DMS79 (cell line): ENCODE data around the gene RUFY4.
A peak's percentile ranks its signal among the peaks of the same experiment; 100 is the strongest.

Experiments
- DNase-seq: peaks from one replicate; lab custom pipeline; 2025; lab: John Stamatoyannopoulos, UW

The RUFY4 gene

GRCh38 chr2:218060950-218061660, 7.9 kb upstream of the RUFY4 start:
- no peak for DNase-seq

GRCh38 chr2:218063486-218063885, 5.6 kb upstream of the RUFY4 start:
- no peak for DNase-seq

DNA sequence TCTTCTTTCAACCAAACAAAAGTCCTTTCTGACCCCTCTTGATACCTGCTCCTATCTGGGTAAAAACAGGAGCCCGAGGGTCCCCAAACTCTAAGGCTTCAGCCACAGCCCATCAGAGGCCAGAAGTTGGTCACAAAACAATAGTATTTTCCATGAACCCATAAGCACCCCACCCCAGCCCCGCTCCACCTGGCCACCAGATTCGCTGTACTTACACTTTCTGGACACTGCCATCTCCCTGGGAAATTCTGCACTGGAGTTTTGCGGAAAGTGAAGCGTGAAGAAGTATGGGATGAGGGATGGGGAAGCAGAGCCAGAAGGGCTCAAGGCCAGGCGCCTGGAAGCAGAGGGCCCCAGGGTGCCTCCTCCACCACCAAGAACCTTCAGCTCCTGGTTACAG, 5.2 kb upstream of the RUFY4 start:
- no peak for DNase-seq

DNA sequence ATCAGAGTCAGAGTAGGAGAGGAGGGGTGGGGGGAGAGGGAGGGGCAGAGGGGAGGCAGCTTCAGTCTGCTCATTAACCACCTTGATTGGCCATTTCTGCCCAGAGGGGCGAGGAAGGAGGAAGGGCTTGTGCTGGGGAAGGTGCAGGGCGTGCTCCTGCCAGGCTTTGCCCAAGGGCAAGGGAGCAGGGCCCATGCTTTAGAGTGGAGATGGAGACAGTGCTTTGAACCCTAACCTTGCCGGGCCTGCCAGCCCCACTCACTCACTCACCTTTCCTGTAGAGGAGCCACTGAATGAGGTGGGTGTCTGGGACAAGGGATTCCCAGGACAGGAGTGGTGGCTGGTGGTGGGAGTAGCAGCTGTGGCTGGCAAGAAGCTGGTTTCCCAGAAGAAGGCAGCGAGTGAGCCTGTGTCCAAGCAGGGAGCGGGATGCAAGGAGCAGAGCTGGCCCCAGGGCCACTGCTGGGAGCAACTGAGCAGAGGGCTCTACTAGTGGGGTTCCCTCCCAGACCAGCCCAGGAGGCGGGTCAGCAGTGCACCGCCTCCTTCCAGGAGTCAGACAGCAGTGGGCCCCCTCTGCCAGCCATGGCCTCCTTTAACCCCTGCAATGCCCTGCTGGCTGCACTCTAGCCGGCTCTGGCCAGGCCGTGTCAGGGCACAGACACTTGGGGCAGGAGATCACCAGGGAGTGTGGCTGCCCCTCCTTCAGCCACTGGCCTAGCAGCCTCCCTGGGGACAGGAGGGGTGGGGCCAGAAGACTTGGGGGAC, 3.6 kb upstream of the RUFY4 start:
- DNase-seq, result no peak

DNA sequence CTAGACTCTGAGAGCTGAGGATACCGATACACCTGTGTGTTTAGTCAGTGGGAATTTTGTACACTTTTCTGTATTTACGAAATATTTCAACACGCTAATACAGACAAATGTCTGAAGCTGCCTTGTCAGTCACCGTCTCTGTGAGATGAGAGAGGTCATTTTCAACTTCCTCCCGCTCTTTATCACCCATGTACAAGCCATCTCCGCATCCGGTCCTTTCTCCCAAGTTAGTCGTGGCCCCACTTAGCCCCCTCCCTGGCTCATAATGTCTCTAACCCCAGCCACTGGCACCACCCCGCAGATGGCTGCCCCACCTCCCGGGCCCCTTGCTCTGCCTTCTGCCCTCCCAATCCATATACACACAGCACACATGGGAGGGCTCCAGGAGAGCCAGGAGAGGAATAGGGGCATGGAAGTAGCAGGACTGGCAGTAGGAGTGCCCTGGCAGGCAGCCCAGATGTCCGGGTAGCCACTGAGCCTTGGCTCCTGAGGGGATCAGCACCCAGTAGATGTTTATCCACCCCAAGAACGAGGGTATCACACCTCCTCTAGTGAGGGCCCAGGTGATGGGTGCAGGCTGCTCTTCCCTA, 2.0 kb upstream of the RUFY4 start:
- no peak for DNase-seq

DNA sequence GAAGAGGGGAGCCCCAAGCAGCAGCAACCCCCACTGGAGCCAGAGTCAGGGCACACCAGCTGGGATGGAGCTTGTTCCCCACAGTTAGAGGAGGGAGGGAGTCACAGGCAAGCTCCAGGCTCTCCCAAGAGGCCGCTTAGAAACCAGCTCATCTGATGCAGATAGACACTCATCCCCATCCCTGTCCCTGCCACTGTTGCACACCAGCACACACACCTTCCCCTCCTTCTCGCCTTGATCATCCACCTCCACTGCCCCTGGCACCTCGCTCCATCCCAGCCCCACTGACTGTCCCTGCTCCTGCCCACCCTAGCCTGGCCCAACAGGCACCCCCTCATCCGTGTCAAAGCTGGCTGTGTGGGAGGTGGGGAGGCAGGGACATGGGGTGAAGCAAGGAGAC, 1.5 kb upstream of the RUFY4 start:
- no peak for DNase-seq

DNA sequence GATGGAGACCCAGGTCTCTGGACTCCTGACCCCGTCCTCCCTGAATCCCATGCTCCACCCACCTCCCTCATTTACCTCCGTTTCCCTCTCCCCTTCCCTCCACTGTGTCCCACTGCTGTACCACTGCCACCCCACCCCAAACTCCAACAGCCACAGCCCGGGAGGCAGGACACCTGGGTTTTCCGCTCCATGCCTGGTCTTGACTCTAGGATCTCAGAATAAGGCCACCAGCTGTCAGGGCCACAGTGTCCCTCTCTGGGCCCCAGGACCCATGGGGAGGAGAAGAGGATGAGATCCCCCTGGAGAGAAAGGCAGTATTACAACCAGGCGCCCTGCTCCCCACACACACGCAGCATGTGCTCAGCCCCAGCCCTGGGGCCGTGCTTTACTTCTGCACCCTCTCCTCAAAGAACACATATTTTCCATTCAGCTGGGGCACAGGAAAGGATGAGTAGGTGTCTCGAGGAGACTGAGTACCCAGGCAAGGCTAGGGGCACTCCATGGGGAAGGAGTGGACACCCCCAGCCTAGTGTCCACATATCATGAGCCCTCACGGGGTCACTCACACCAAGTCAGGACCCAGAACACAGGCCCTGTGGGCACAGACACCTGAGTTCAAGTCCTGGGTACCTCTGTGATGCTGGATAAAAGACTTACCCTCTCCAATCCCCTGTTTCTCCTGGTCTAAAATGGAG, 700 bp downstream of the RUFY4 start:
- no peak for DNase-seq

GRCh38 chr2:218070587-218070986, 1.5 kb downstream of the RUFY4 start:
- no peak for DNase-seq

DNA sequence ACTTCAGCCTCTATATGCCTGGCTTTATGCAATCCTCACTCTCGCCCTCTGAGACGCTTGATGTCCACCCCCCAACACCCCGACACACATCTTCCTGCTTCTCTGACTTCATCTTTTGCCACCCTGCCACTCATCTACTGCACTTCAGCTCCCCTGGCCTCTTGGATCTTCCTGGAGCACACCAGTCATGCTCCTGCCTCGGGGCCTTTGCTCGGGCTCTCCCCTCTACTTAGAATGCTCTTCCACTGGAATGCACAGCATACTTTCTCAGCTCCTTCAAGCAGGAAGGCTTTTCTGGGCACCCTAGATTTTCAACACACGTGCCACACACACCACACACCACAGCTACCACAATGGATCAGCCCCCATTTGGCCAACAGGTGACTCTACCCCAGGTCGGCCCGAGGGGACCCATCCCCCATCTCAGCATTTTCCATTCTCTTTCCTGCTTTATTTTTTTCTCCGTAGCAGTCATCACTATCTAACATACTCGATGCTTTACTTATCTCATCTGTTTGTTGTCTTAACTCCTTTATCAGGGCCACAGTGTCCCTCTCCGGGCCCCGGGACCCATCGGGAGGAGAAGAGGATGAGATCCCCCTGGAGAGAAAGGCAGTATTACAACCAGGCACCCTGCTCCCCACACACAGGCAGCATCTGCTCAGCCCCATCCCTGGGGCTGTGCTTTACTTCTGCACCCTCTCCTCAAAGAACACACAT, 2.3 kb downstream of the RUFY4 start:
- no peak for DNase-seq

DNA sequence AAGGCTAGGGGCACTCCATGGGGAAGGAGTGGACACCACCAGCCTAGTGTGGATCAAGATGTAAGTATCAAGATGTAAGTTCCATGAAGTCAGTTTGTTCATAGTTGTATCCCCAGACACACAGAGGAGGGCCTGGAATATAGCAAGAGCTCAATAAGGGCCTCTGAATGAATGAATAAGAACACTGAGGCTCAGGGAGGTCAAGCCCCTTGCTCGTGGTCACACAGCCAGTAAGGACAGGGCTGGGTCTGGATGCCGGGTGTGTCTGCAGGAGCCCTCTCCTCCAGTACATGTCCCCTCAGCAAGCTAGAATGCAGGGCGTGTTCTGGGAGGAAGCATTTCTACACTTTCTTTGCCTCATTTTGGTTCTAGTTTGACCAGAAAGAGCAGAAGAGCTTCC, 2.9 kb downstream of the RUFY4 start:
- DNase-seq, result no peak

DNA sequence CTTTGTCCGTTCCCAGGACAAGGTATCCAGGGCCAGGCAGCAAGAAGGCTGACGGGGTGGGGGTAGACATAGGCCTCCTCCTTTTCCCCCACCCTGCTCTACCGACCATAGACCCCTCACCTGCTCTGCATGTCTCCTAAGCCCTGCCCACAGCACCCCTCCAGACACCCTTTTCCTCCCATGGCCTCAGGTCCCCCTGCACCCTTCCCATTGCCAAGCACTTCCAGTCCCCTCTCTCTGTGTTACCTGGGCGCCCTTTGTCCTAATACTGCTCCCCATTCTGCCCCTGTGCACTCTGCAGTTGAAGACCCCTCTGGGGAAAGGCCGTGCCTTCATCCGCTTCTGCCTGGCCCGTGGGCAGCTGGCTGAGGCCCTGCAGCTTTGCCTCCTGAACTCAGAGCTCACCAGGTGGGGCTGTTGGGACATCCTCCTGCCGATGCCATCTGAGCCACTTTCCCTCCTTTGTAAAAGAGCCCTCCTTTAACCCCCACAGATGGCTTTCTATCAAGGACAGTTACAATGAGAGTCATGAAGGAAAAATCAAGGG, 3.5 kb downstream of the RUFY4 start:
- no peak for DNase-seq

GRCh38 chr2:218073185-218073584, 4.1 kb downstream of the RUFY4 start:
- DNase-seq, result no peak

- DNase-seq, result no peak
Measured at GRCh38 chr2:218074031-218074430, 5.0 kb downstream of the RUFY4 start.

DNA sequence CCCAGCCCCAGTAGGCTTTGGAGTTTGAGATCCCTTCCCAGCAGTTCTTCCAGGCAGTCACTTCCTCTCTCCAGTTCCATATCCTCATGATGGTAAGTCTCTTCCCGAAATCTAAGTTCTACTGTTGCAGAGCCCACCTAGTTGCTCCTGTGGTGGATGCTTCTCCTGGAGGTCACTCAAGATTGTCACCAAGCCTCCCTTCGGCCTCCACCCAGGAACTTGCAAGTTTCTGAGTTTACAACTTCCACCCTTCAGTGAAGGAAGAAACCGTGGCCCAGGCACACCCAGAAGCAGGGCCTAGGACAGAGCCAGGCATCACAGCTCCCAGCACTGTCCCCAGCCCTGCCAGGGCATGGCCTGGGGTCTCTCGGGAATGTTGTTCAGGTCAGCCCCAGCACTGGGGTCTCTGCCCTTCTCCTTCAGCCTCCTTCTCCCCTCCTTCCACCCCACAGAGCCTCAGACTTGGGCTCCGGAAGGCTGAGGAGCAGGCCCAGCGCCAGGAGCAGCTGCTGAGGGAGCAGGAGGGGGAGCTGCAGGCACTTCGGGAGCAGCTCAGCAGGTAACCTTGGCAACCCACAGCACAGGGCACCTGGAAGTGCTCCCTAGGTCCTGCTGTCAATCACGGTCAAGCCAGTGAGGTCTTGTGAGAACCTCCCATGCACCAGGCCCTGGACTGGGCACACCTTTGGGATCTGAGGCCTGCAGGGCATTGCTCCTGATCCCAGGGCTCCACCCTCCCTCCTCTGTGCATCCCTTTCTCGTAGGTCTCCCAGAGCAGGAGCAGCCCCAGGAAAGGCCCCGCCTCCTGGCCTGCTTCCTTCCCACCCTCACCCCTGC, 7.1 kb downstream of the RUFY4 start:
- DNase-seq, result no peak

GRCh38 chr2:218077464-218078216, 8.6 kb downstream of the RUFY4 start:
- no peak for DNase-seq

DNA sequence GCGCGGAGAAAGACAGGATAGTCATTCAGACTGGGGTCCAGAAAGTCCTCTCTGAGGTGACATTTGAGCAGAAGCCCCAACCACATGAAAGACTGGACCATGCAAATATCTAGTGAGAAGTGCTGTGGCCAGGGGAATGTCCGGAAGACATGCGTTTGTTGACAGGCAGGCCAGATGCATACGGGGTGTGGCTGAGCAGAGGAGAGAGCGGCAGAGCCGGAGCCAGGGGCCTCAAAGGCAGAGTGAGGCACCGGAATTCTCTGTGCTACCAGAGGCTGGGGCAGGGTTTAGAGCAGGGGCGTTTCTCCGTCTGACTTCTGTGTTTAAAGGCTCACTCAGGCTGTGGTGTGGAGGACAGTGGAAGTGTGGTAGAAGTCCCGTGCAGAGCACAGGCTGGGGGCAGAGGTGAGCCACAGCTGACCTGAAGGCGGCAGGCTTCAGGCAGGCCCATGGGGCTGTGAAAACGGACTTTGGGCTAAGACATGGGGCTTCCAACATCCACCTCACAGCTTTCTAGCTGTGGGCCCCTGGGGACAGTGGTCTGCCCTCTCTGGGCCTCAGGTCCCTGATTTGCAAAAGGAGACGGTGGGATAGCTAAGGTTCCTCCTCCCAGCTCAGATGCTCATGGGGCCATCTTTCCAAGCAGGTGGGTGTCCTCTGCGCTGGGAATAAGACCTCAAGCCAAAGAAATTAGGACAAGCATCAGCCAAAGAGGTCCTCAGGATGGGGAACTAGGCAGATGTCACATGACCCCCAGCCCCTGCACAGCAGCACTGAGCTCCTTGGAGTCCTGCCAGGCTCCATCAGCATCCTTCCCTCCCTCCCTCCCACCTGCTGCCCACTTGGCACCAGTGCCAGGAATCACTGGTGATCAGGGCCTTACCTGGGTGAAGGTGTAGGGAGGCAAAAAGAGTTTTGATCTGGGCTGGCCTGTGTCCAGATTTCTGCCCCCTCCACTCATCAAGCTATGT, 11.2 kb downstream of the RUFY4 start:
- DNase-seq, result peak; percentile 23

DNA sequence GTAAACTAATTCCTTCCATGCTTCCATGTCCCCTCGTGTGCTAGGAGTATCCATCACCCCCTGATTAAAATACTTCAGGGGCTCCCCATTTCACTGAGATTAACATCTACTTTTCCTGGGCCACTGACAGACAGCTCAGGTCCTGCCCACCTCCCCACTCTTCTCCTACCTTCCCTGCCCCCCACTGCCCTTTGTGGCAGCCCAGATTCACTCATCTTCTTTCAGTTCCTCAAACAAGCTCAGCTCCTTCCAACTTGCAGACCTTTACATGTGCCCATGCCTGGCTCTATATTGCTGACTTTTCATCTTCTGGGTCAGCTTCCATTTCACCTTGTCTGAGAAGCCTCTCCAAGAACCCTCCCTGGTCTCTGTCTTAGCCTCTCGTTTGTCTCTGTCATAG, 12.0 kb downstream of the RUFY4 start:
- no peak for DNase-seq

GRCh38 chr2:218081695-218082094, 12.6 kb downstream of the RUFY4 start:
- DNase-seq, result no peak
